Common myeloid progenitor, CD34-positive (primary cell): ENCODE results near the gene EPAS1.

Experiments
- CTCF ChIA-PET: fragments of 350-600 bp; sonication (Branson Sonifier 250); formaldehyde crosslinking; loops from one replicate; lab custom pipeline; 2021; ENCODE audit warnings: antibody characterized with exemption; lab: Charles Lee
- POLR2A ChIA-PET: fragments of 350-600 bp; sonication (Branson Sonifier 250); formaldehyde crosslinking; loops from one replicate; lab custom pipeline; 2021; ENCODE audit warnings: antibody characterized with exemption; lab: Charles Lee
- DNase-seq, 3 donors: peaks; one replicate each; pipeline versions ENCODE4 v3.0.0 to v3.0.0-alpha.2; 2013
- H3K27ac ChIP-seq, 2 experiments: 1 replicate in 1 of 2; 2 replicates in 1 of 2; pipeline ENCODE4 v1.7.0; 2013; ENCODE audit warnings: inconsistent platforms in 2 of 2, low read length in 2 of 2, mild to moderate bottlenecking in 2 of 2, low read depth in 1 of 2, moderate library complexity in 1 of 2; ENCODE audit not compliant: severe bottlenecking in 2 of 2, insufficient read depth in 1 of 2, poor library complexity in 1 of 2
- H3K27me3 ChIP-seq, 5 experiments: replicated peaks in 2 of 5; 1 replicate in 3 of 5; 2 replicates in 2 of 5; pipeline versions ENCODE4 v1.6.1 to v1.7.0; 2013; ENCODE audit warnings: low read length in 4 of 5, mild to moderate bottlenecking in 2 of 5, moderate library complexity in 2 of 5, inconsistent platforms in 1 of 5; ENCODE audit not compliant: insufficient read depth in 5 of 5, control insufficient read depth in 4 of 5
- H3K36me3 ChIP-seq, 4 experiments: 1 replicate in 2 of 4; 2 replicates in 2 of 4; pipeline versions ENCODE4 v1.6.1 to v1.7.0; 2013; ENCODE audit warnings: low read length in 3 of 4, control low read depth in 1 of 4, mild to moderate bottlenecking in 1 of 4; ENCODE audit not compliant: control insufficient read depth in 4 of 4, insufficient read depth in 4 of 4
- H3K4me1 ChIP-seq, 4 experiments: 1 replicate in 3 of 4; 2 replicates in 1 of 4; pipeline versions ENCODE4 v1.6.1 to v1.7.1; 2013; ENCODE audit warnings: low read length in 3 of 4, mild to moderate bottlenecking in 3 of 4, control low read depth in 1 of 4, inconsistent platforms in 1 of 4, moderate library complexity in 1 of 4; ENCODE audit not compliant: control insufficient read depth in 4 of 4, insufficient read depth in 4 of 4; ENCODE audit errors: control extremely low read depth in 1 of 4
- H3K4me3 ChIP-seq, 7 experiments: 1 replicate in 4 of 7; 2 replicates in 3 of 7; pipeline versions ENCODE4 v1.5.1 to v1.7.0; 2013; ENCODE audit warnings: mild to moderate bottlenecking in 7 of 7, low read length in 6 of 7, moderate library complexity in 6 of 7, inconsistent platforms in 2 of 7, low read depth in 2 of 7, control low read depth in 1 of 7; ENCODE audit not compliant: insufficient read depth in 4 of 7, control insufficient read depth in 1 of 7; ENCODE audit errors: extremely low read depth in 1 of 7
- H3K9me3 ChIP-seq, 5 experiments: 1 replicate in 4 of 5; 2 replicates in 1 of 5; pipeline versions ENCODE4 v1.6.1 to v1.7.1; 2013; ENCODE audit warnings: low read length in 4 of 5, mild to moderate bottlenecking in 2 of 5, inconsistent platforms in 1 of 5, low read depth in 1 of 5, moderate library complexity in 1 of 5; ENCODE audit not compliant: control insufficient read depth in 4 of 5, insufficient read depth in 2 of 5; ENCODE audit errors: control extremely low read depth in 1 of 5
- WGBS: methylation state at CpG from one replicate; pipeline ENCODE4 v1.1.5; 2013; ENCODE audit not compliant: insufficient coverage; 5-methylcytosine and 5-hydroxymethylcytosine counted together

Gene EPAS1

GRCh38 chr2:46326231-46326980 lies 29.2 kb downstream of the EPAS1 start:
- no peak overlapping the region for H3K27ac ChIP-seq
- no peaks in the 10 kb centered on the region for H3K36me3 ChIP-seq
- no peak for DNase-seq
- H3K27me3 ChIP-seq, result peaks cover 0 to 2% (median 0%) of the 10 kb centered on the region in 5 experiments
- CTCF ChIA-PET, result interaction anchor here (0.8 to 4.6 kb wide), 6 partner anchors 8 to 43 kb away, joined by 3 to 17 read pairs (median 5); partner anchors contain the start of gene EPAS1
- POLR2A ChIA-PET, result no interaction called here
- H3K9me3 ChIP-seq, result no peaks in the 10 kb centered on the region
- WGBS, result 93% methylated on average over 5 of the region's 8 CpGs
- peaks cover 0 to 18% (median 6%) of the 10 kb centered on the region in 4 experiments for H3K4me1 ChIP-seq
- no peak overlapping the region for H3K4me3 ChIP-seq

GRCh38 chr2:46327627-46328026 lies 30.4 kb downstream of the EPAS1 start:
- peaks cover 0 to 2% (median 0%) of the 10 kb centered on the region in 5 experiments for H3K27me3 ChIP-seq
- DNase-seq, result no peak
- H3K4me1 ChIP-seq, result peaks cover 0 to 18% (median 6%) of the 10 kb centered on the region in 4 experiments
- H3K9me3 ChIP-seq, result no peaks in the 10 kb centered on the region
- POLR2A ChIA-PET, result no interaction called here
- H3K4me3 ChIP-seq, result no peak overlapping the region
- no peak overlapping the region for H3K27ac ChIP-seq
- 100% methylated on average over 4 of the region's 4 CpGs for WGBS
- no peaks in the 10 kb centered on the region for H3K36me3 ChIP-seq
- CTCF ChIA-PET, result interaction anchor here (0.7 to 4.6 kb wide), 15 partner anchors 9 to 265 kb away, joined by 3 to 17 read pairs (median 4); no protein-coding TSS in a partner anchor

- H3K36me3 ChIP-seq, result no peaks in the 10 kb centered on the region
- no peak overlapping the region for H3K27ac ChIP-seq
- no peak for DNase-seq
- ChIA-PET CTCF (interaction anchor here (1.0 to 4.6 kb wide), 10 partner anchors 8 to 54 kb away, joined by 3 to 17 read pairs (median 4); no protein-coding TSS in a partner anchor), POLR2A (no interaction called here)
- H3K27me3 ChIP-seq, result peaks cover 0 to 2% (median 0%) of the 10 kb centered on the region in 5 experiments
- no CpG with 5 or more reads among the region's 1 CpG for WGBS
- H3K4me3 ChIP-seq, result no peak overlapping the region
- peaks cover 0 to 18% (median 6%) of the 10 kb centered on the region in 4 experiments for H3K4me1 ChIP-seq
- H3K9me3 ChIP-seq, result no peaks in the 10 kb centered on the region
Measured at GRCh38 chr2:46328291-46328690, 31.1 kb downstream of the EPAS1 start.

DNA sequence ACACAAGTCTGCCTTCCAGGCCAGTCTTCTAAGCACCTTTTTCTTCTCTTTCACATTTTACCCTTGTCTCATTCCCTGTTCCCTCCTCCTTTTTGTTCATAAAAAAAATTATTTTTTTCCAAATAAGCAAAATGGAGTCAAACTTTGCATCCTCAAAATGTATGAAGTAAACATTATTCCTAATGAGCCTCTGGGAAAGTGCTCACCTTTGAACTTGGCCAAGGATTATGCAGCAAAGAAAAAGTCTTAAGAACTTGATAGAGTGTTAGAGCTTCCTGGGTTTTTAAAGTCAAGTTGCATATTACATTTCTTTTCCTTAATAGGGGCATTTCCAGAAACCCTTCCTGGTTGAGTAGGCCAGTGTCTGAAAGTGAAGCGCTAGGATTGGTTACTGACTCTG lies 31.6 kb downstream of the EPAS1 start:
- no peak overlapping the region for H3K4me3 ChIP-seq
- no CpG with 5 or more reads among the region's 1 CpG for WGBS
- no peaks in the 10 kb centered on the region for H3K9me3 ChIP-seq
- H3K27ac ChIP-seq, result no peak overlapping the region
- CTCF ChIA-PET, result interaction anchor here (1.0 to 4.6 kb wide), 7 partner anchors 10 to 55 kb away, joined by 4 to 17 read pairs (median 6); no protein-coding TSS in a partner anchor
- POLR2A ChIA-PET, result interaction anchor here (0.5 kb wide), 1 partner anchor 56 kb away, joined by 4 read pairs; no protein-coding TSS in a partner anchor
- H3K4me1 ChIP-seq, result peaks cover 0 to 18% (median 6%) of the 10 kb centered on the region in 4 experiments
- H3K36me3 ChIP-seq, result no peaks in the 10 kb centered on the region
- DNase-seq, result no peak
- H3K27me3 ChIP-seq, result peaks cover 0 to 2% (median 0%) of the 10 kb centered on the region in 5 experiments

GRCh38 chr2:46329340-46329739 lies 32.1 kb downstream of the EPAS1 start:
- POLR2A ChIA-PET, result interaction anchor here (0.5 kb wide), 1 partner anchor 55 kb away, joined by 4 read pairs; no protein-coding TSS in a partner anchor
- H3K4me3 ChIP-seq, result no peak overlapping the region
- H3K27ac ChIP-seq, result no peak overlapping the region
- DNase-seq, result no peak
- peaks cover 0 to 2% (median 0%) of the 10 kb centered on the region in 5 experiments for H3K27me3 ChIP-seq
- H3K4me1 ChIP-seq, result peaks cover 0 to 18% (median 6%) of the 10 kb centered on the region in 4 experiments
- no peaks in the 10 kb centered on the region for H3K9me3 ChIP-seq
- CTCF ChIA-PET, result interaction anchor here (1.0 to 4.6 kb wide), 5 partner anchors 10 to 37 kb away, joined by 4 to 17 read pairs (median 9); no protein-coding TSS in a partner anchor
- no peaks in the 10 kb centered on the region for H3K36me3 ChIP-seq
- WGBS, result 93% methylated on average over 9 of the region's 13 CpGs

- Histone ChIP-seq H3K4me1 (peaks cover 0 to 24% (median 7%) of the 10 kb centered on the region in 4 experiments), H3K36me3 (no peaks in the 10 kb centered on the region), H3K9me3 (no peaks in the 10 kb centered on the region), H3K27me3 (peaks cover 0 to 2% (median 0%) of the 10 kb centered on the region in 5 experiments), H3K27ac (no peak overlapping the region), H3K4me3 (no peak overlapping the region)
- no peak for DNase-seq
- CTCF ChIA-PET, result interaction anchor here (1.8 to 4.6 kb wide), 3 partner anchors 10 to 16 kb away, joined by 5 to 17 read pairs (median 6); no protein-coding TSS in a partner anchor
- 96% methylated on average over 7 of the region's 7 CpGs for WGBS
- POLR2A ChIA-PET, result no interaction called here
Measured at GRCh38 chr2:46329803-46330775, 32.9 kb downstream of the EPAS1 start.
